HEK293 (cell line): ENCODE data around the gene CLCNKA.
"Not testable (repeated sequence)": the region's sequence is repeated elsewhere in the genome, so short reads cannot be mapped to it uniquely, and the experiment has no call there.

Experiments
- CTCF ChIA-PET: fragments of 350-600 bp; formaldehyde crosslinking; extraction: SDS; loops from one replicate; lab custom pipeline; 2021; ENCODE audit warnings: antibody characterized with exemption; lab: Yijun Ruan, JAX
- POLR2A ChIA-PET: fragments of 300-600 bp; formaldehyde crosslinking; extraction: SDS; loops from one replicate; lab custom pipeline; 2020; ENCODE audit warnings: antibody characterized with exemption, inconsistent platforms; lab: Yijun Ruan, JAX
- H3K27ac ChIP-seq: fragments of 200-500 bp; sonication (Bioruptor generic); 2 replicates; pipeline ENCODE4 v1.5.1; 2014; ENCODE audit warnings: low read depth, low read length, control low read depth, inconsistent platforms; ENCODE audit errors: extremely low read depth
- H3K36me3 ChIP-seq, 2 experiments: fragments of 200-500 bp in 1 of 2; sonication (Bioruptor generic) in 1 of 2; 1 replicate in 1 of 2; 2 replicates in 1 of 2; pipeline ENCODE4 v1.5.1; 2014 to 2017; ENCODE audit warnings: inconsistent platforms in 2 of 2, low read length in 2 of 2; ENCODE audit not compliant: control insufficient read depth in 2 of 2, insufficient read depth in 1 of 2
- H3K4me1 ChIP-seq: fragments of 200-500 bp; sonication (Bioruptor generic); 2 replicates; pipeline ENCODE4 v1.5.1; 2014; ENCODE audit warnings: mild to moderate bottlenecking, low read length, inconsistent platforms; ENCODE audit not compliant: control insufficient read depth, insufficient read depth
- H3K4me3 ChIP-seq: 2 replicates; pipeline ENCODE4 v1.5.1; 2011; ENCODE audit warnings: low read depth, mild to moderate bottlenecking, control low read depth, low read length, moderate library complexity
- H3K9me3 ChIP-seq: fragments of 200-500 bp; sonication (Bioruptor generic); 2 replicates; pipeline ENCODE4 v1.5.1; 2014; ENCODE audit warnings: low read depth, low read length, inconsistent platforms; ENCODE audit not compliant: control insufficient read depth, insufficient read depth
- EGR2 ChIP-seq: fragments of 450-650 bp; formaldehyde crosslinking; IDR thresholded peaks from 2 replicates; pipeline ENCODE4 v1.5.1; 2016; ENCODE audit warnings: low read depth, missing biosample characterization, missing genetic modification characterization
- GLIS2 ChIP-seq: fragments of 450-650 bp; formaldehyde crosslinking; IDR thresholded peaks from 2 replicates; pipeline ENCODE4 v1.5.1; 2016; ENCODE audit warnings: missing biosample characterization, missing genetic modification characterization
- KLF1 ChIP-seq: fragments of 450-650 bp; formaldehyde crosslinking; IDR thresholded peaks from 2 replicates; pipeline ENCODE4 v1.5.1; 2016; ENCODE audit warnings: missing biosample characterization, missing genetic modification characterization
- MYNN ChIP-seq: fragments of 450-650 bp; formaldehyde crosslinking; IDR thresholded peaks from 2 replicates; pipeline ENCODE4 v1.5.1; 2016; ENCODE audit warnings: missing biosample characterization, missing genetic modification characterization, borderline replicate concordance
- SCRT2 ChIP-seq: fragments of 450-650 bp; formaldehyde crosslinking; IDR thresholded peaks from 2 replicates; pipeline ENCODE4 v1.5.1; 2016; ENCODE audit warnings: missing biosample characterization, missing genetic modification characterization
- YY1 ChIP-seq: fragments of 450-650 bp; formaldehyde crosslinking; IDR thresholded peaks from 2 replicates; pipeline ENCODE4 v1.5.1; 2018; ENCODE audit warnings: missing biosample characterization, missing genetic modification characterization
- ZEB2 ChIP-seq: fragments of 450-650 bp; formaldehyde crosslinking; IDR thresholded peaks from 2 replicates; pipeline ENCODE4 v1.5.1; 2016; ENCODE audit warnings: missing biosample characterization, missing genetic modification characterization
- ZNF114 ChIP-seq: fragments of 450-650 bp; formaldehyde crosslinking; IDR thresholded peaks from 2 replicates; pipeline ENCODE4 v1.5.0; 2017; ENCODE audit warnings: missing biosample characterization, missing genetic modification characterization
- TF ChIP-seq, protein P1 (sequence below): fragments of 450-650 bp; formaldehyde crosslinking; IDR thresholded peaks from 2 replicates; pipeline ENCODE4 v1.5.1; 2016; ENCODE audit warnings: missing biosample characterization, missing genetic modification characterization

Gene CLCNKA

GRCh38 chr1:16032388-16033102, 10.7 kb downstream of the CLCNKA start (continued):
- TF ChIP-seq, protein P1, sequence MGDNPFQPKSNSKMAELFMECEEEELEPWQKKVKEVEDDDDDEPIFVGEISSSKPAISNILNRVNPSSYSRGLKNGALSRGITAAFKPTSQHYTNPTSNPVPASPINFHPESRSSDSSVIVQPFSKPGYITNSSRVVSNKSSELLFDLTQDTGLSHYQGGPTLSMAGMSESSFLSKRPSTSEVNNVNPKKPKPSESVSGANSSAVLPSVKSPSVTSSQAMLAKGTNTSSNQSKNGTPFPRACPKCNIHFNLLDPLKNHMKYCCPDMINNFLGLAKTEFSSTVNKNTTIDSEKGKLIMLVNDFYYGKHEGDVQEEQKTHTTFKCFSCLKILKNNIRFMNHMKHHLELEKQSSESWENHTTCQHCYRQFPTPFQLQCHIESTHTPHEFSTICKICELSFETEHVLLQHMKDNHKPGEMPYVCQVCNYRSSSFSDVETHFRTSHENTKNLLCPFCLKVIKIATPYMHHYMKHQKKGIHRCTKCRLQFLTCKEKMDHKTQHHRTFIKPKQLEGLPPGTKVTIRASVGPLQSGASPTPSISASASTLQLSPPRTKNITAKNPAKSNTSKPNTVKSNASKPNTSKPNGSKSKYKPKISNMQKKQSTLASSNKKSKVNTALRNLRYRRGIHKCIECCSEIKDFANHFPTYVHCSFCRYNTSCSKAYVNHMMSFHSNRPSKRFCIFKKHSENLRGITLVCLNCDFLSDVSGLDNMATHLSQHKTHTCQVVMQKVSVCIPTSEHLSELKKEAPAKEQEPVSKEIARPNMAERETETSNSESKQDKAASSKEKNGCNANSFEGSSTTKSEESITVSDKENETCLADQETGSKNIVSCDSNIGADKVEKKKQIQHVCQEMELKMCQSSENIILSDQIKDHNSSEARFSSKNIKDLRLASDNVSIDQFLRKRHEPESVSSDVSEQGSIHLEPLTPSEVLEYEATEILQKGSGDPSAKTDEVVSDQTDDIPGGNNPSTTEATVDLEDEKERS (tag by site-specific recombination) = no peak

GRCh38 chr1:16033103-16033632, 11.3 kb downstream of the CLCNKA start:
- H3K9me3 ChIP-seq, H3K4me3 ChIP-seq, H3K27ac ChIP-seq, H3K4me1 ChIP-seq, H3K36me3 ChIP-seq: not testable (repeated sequence)
- TF ChIP-seq EGR2 (0 out of 2 replicates have a peak, but pooled peaks have one; percentile 1), KLF1 (0 out of 2 replicates have a peak, but pooled peaks have one; percentile 7)
- POLR2A ChIA-PET = interaction anchor here (0.8 kb wide), 1 partner anchor 10 kb away, joined by 3 read pairs; no protein-coding TSS in a partner anchor
- CTCF ChIA-PET = interaction anchor here (0.5 to 2.5 kb wide), 5 partner anchors 13 to 241 kb away, joined by 3 to 14 read pairs (median 4); no protein-coding TSS in a partner anchor

DNA sequence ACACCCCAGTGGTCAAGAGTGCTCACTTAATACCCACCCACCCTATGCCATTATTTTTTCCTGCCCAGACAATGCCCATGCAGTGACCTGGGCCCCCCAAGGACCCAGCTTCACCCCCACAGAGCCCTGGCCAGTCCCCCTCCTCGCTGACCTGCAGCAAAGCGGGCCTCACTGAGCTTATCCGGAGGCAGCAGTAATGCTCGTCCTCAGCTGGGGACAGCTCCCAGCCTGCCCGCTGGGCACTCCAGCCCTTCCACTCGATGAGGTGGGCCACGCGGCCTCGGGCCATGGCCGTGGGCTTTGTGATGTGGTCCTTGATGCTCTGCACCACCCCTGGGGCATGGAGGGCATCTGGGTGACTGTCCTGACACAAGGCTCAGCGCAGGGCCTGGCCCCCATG, 14.6 kb downstream of the CLCNKA start:
- H3K9me3 ChIP-seq, H3K36me3 ChIP-seq, H3K4me3 ChIP-seq, H3K4me1 ChIP-seq, H3K27ac ChIP-seq, POLR2A ChIA-PET: not testable (repeated sequence)
- CTCF ChIA-PET = interaction anchor here (0.6 kb wide), 2 partner anchors 27 to 187 kb away, joined by 3 to 4 read pairs; no protein-coding TSS in a partner anchor

DNA sequence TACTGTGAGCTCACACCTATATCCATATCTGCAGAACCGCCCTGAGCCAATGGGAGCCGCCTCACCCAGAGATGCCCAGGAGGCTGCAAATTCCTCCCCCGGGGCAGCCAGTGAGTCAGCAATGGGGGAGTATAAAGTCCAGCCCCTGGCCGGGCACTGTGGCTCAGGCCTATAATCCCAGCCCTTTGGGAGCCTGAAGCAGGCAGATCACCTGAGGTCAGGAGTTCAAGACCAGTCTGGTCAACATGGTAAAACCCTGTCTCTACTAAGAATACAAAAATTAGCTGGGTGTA, 16.7 kb downstream of the CLCNKA start:
- no peak overlapping the region for H3K4me3 ChIP-seq
- no peaks in the 10 kb centered on the region for H3K9me3 ChIP-seq
- H3K27ac ChIP-seq = no peak overlapping the region
- CTCF ChIA-PET = interaction anchor here (0.5 to 1.6 kb wide), 6 partner anchors 19 to 247 kb away, joined by 3 to 4 read pairs (median 3); no protein-coding TSS in a partner anchor
- TF ChIP-seq GLIS2 (tag by site-specific recombination) (peak; percentile 10; the same call in 1 of the 2 replicates), YY1 (no peak), ZNF114 (tag by site-specific recombination) (no peak)
- TF ChIP-seq, all 188 proteins: peak for 1
- no peaks in the 10 kb centered on the region for H3K36me3 ChIP-seq
- no peaks in the 10 kb centered on the region for H3K4me1 ChIP-seq
- POLR2A ChIA-PET = no interaction called here

DNA sequence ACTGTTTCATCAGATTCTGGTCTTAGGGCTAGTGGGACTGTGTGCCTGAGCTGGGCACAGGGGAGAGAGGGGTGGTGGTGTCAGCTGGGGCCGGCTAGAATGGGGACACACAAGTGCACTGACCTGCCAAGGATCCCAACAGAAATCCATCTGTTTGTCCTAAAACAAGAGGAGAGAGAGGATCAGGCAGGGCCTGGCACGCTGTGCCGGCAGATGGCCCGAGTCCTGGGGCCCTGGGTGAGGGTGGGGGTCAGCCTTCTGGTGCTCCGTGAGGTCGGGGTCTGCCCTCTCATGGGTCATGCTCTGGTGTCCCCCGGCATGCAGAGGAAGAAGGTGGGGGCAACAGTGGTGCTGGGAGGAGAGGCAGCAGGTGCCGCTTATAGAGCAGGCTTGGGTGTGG, 18.0 kb downstream of the CLCNKA start:
- H3K9me3 ChIP-seq, H3K36me3 ChIP-seq, POLR2A ChIA-PET, H3K27ac ChIP-seq, H3K4me1 ChIP-seq, H3K4me3 ChIP-seq: not testable (repeated sequence)
- CTCF ChIA-PET = interaction anchor here (1.4 kb wide), 1 partner anchor 31 kb away, joined by 6 read pairs; no protein-coding TSS in a partner anchor

DNA sequence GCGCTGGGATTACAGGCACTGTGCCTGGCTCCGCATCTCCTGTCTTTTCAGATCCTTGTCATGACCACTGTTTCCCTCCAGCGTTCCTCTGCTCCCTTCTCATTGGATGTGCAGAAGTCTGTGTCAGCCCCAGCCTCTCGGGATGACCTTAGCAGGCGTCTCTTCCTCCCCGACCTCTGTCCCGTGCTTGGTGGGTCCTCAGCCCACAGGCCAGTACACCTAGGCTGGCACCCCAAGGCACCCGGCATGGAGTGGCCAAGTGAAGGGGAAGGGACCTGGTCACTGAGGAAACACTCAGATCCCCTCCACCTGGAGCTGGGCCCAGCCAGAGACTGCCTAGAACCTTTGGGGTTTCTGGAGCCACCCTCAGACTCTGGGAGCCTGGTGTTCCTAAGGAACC, 19.4 kb downstream of the CLCNKA start:
- no peak overlapping the region for H3K27ac ChIP-seq
- H3K4me1 ChIP-seq = no peaks in the 10 kb centered on the region
- no peak for TF ChIP-seq MYNN (tag by site-specific recombination)
- no peak for TF ChIP-seq SCRT2 (tag by site-specific recombination)
- no peak for TF ChIP-seq ZEB2 (tag by site-specific recombination)
- H3K36me3 ChIP-seq = no peaks in the 10 kb centered on the region
- no peaks in the 10 kb centered on the region for H3K9me3 ChIP-seq
- ChIA-PET POLR2A (no interaction called here), CTCF (interaction anchor here (1.0 to 1.4 kb wide), 2 partner anchors 31 to 33 kb away, joined by 4 to 6 read pairs; no protein-coding TSS in a partner anchor)
- no peak overlapping the region for H3K4me3 ChIP-seq
